Astrocyte (in vitro differentiated cells and primary cell): ENCODE measurements around the gene HES7. TPM values are rescaled to one million over a fixed set of nuclear protein-coding genes. Genes with fewer than 3 reads are reported as not detected.

Source experiments
- DNase-seq: peaks from one replicate; pipeline ENCODE4 v3.0.0-alpha.2; 2010; ENCODE audit warnings: low read depth
- FAIRE-seq: peaks from 2 replicates; lab custom pipeline; 2011; peaks lifted over from hg19 to GRCh38; lab: Jason Lieb, UNC
- H2AFZ ChIP-seq: 2 replicates; pipeline ENCODE4 v1.6.0; 2012; ENCODE audit warnings: low read depth, low read length, inconsistent platforms
- H3K27ac ChIP-seq: 2 replicates; pipeline ENCODE4 v1.5.1; 2011; ENCODE audit warnings: low read depth, low read length, inconsistent platforms
- H3K27me3 ChIP-seq: 2 replicates; pipeline ENCODE4 v1.6.0; 2011; ENCODE audit warnings: low read length, inconsistent platforms; ENCODE audit not compliant: insufficient read depth
- H3K36me3 ChIP-seq: 2 replicates; pipeline ENCODE4 v1.5.1; 2011; ENCODE audit warnings: low read length, inconsistent platforms; ENCODE audit not compliant: insufficient read depth
- H3K4me1 ChIP-seq: 2 replicates; pipeline ENCODE4 v1.5.1; 2011; ENCODE audit warnings: low read length, inconsistent platforms; ENCODE audit not compliant: insufficient read depth
- H3K4me2 ChIP-seq: 2 replicates; pipeline ENCODE4 v1.6.0; 2012; ENCODE audit warnings: low read length, inconsistent platforms
- H3K4me3 ChIP-seq: 2 replicates; pipeline ENCODE4 v1.5.1; 2011; ENCODE audit warnings: low read depth, mild to moderate bottlenecking, low read length, inconsistent platforms; ENCODE audit not compliant: insufficient read depth
- H3K79me2 ChIP-seq: 2 replicates; pipeline ENCODE4 v1.6.0; 2012; ENCODE audit warnings: mild to moderate bottlenecking, low read length, inconsistent platforms; ENCODE audit not compliant: insufficient read depth
- H3K9ac ChIP-seq: 2 replicates; pipeline ENCODE4 v1.6.0; 2012; ENCODE audit warnings: mild to moderate bottlenecking, low read length, inconsistent platforms
- H3K9me3 ChIP-seq: 2 replicates; pipeline ENCODE4 v1.5.1; 2012; ENCODE audit warnings: low read depth, mild to moderate bottlenecking, low read length, inconsistent platforms; ENCODE audit not compliant: insufficient read depth
- H4K20me1 ChIP-seq: 2 replicates; pipeline ENCODE4 v1.6.0; 2012; ENCODE audit warnings: low read length, inconsistent platforms; ENCODE audit not compliant: insufficient read depth
- H3K27ac Mint-ChIP-seq: one replicate; pipeline ENCODE4 v1.8.0; 2021; ENCODE audit warnings: mild to moderate bottlenecking, mixed read lengths; ENCODE audit not compliant: unreplicated experiment
- H3K27me3 Mint-ChIP-seq: one replicate; pipeline ENCODE4 v1.8.0; 2021; ENCODE audit warnings: low read depth, mixed read lengths; ENCODE audit not compliant: unreplicated experiment
- H3K36me3 Mint-ChIP-seq: one replicate; pipeline ENCODE4 v1.8.0; 2021; ENCODE audit warnings: low read depth, mixed read lengths; ENCODE audit not compliant: unreplicated experiment
- H3K4me1 Mint-ChIP-seq: one replicate; pipeline ENCODE4 v1.8.0; 2021; ENCODE audit warnings: low read depth, mixed read lengths; ENCODE audit not compliant: unreplicated experiment
- H3K4me3 Mint-ChIP-seq: one replicate; pipeline ENCODE4 v1.8.0; 2021; ENCODE audit warnings: mild to moderate bottlenecking, moderate library complexity, mixed read lengths; ENCODE audit not compliant: unreplicated experiment
- H3K9me3 Mint-ChIP-seq: one replicate; pipeline ENCODE4 v1.8.0; 2021; ENCODE audit warnings: mild to moderate bottlenecking, mixed read lengths; ENCODE audit not compliant: unreplicated experiment
- CTCF ChIP-seq: IDR thresholded peaks from 2 replicates; pipeline ENCODE4 v1.5.1; 2011; ENCODE audit warnings: low read depth, mild to moderate bottlenecking, inconsistent platforms, low read length, moderate library complexity; ENCODE audit not compliant: insufficient read depth
- EZH2 ChIP-seq: IDR thresholded peaks from 2 replicates; pipeline ENCODE4 v1.6.1; 2012; ENCODE audit warnings: mild to moderate bottlenecking, low read length, inconsistent platforms; ENCODE audit not compliant: insufficient read depth
- total RNA-seq: library from RNA; stranded (reverse); gene quantifications from 2 replicates; pipeline ENCODE4 v1.2.1, GENCODE V29; 2021

Gene HES7
- total RNA-seq, 1 donor from 2014 or later: 0.64 TPM

- no peak overlapping the region for H3K4me3 Mint-ChIP-seq
- H3K9ac ChIP-seq: no peak overlapping the region
- H3K4me1 Mint-ChIP-seq: no peaks in the 10 kb centered on the region
- no peaks in the 10 kb centered on the region for H4K20me1 ChIP-seq
- H3K4me2 ChIP-seq: no peak overlapping the region
- no peak overlapping the region for H3K4me3 ChIP-seq
- FAIRE-seq: no peak
- no peaks in the 10 kb centered on the region for H3K4me1 ChIP-seq
- no peak overlapping the region for H2AFZ ChIP-seq
- no peaks in the 10 kb centered on the region for H3K36me3 Mint-ChIP-seq
- no peak overlapping the region for H3K27ac ChIP-seq
- no peaks in the 10 kb centered on the region for H3K9me3 ChIP-seq
- no peak for DNase-seq
- H3K79me2 ChIP-seq: no peaks in the 10 kb centered on the region
- no peaks in the 10 kb centered on the region for H3K9me3 Mint-ChIP-seq
- H3K27ac Mint-ChIP-seq: no peak overlapping the region
- H3K27me3 ChIP-seq: peaks cover 27% of the 10 kb centered on the region
- peaks cover 79% of the 10 kb centered on the region for H3K27me3 Mint-ChIP-seq
- TF ChIP-seq EZH2 (no peak), CTCF (no peak)
- no peaks in the 10 kb centered on the region for H3K36me3 ChIP-seq
Observed at GRCh38 chr17:8091033-8091687, 32.7 kb downstream of the HES7 start.

GRCh38 chr17:8089728-8090127 is 34.2 kb downstream of the HES7 start:
- H3K36me3 Mint-ChIP-seq: no peaks in the 10 kb centered on the region
- Histone ChIP-seq H3K79me2 (no peaks in the 10 kb centered on the region), H3K27ac (no peak overlapping the region), H2AFZ (no peak overlapping the region), H3K4me3 (no peak overlapping the region), H3K36me3 (no peaks in the 10 kb centered on the region), H3K9ac (no peak overlapping the region), H3K4me1 (no peaks in the 10 kb centered on the region), H3K4me2 (no peak overlapping the region), H3K27me3 (peaks cover 18% of the 10 kb centered on the region), H4K20me1 (no peaks in the 10 kb centered on the region), H3K9me3 (no peaks in the 10 kb centered on the region)
- no peak overlapping the region for H3K4me3 Mint-ChIP-seq
- H3K27me3 Mint-ChIP-seq: peaks cover 76% of the 10 kb centered on the region
- TF ChIP-seq CTCF (no peak), EZH2 (no peak)
- no peaks in the 10 kb centered on the region for H3K9me3 Mint-ChIP-seq
- no peak for DNase-seq
- no peaks in the 10 kb centered on the region for H3K4me1 Mint-ChIP-seq
- no peak for FAIRE-seq
- no peak overlapping the region for H3K27ac Mint-ChIP-seq

GRCh38 chr17:8087952-8088230 is 36.0 kb downstream of the HES7 start:
- FAIRE-seq (no peak), DNase-seq (no peak)
- Mint-ChIP-seq H3K36me3 (no peaks in the 10 kb centered on the region), H3K4me3 (no peak overlapping the region), H3K27ac (no peak overlapping the region), H3K9me3 (no peaks in the 10 kb centered on the region), H3K27me3 (peaks cover 76% of the 10 kb centered on the region), H3K4me1 (no peaks in the 10 kb centered on the region)
- TF ChIP-seq EZH2: no peak
- TF ChIP-seq CTCF: no peak
- Histone ChIP-seq H2AFZ (no peak overlapping the region), H3K9me3 (no peaks in the 10 kb centered on the region), H4K20me1 (no peaks in the 10 kb centered on the region), H3K27ac (no peak overlapping the region), H3K79me2 (no peaks in the 10 kb centered on the region), H3K36me3 (no peaks in the 10 kb centered on the region), H3K27me3 (peaks cover 22% of the 10 kb centered on the region), H3K4me3 (no peak overlapping the region), H3K9ac (no peak overlapping the region), H3K4me1 (no peaks in the 10 kb centered on the region), H3K4me2 (no peak overlapping the region)
